HG02759 (cell line): Measurements from ENCODE around the gene SH3PXD2B.
"Not testable (repeated sequence)": the region's sequence is repeated elsewhere in the genome, so short reads cannot be mapped to it uniquely, and the experiment has no call there.

ENCODE experiments used
- ATAC-seq: cut with Tn5 transposase; IDR thresholded peaks from one replicate; pipeline ENCODE4 v1.9.1; 2021; ENCODE audit warnings: mild to moderate bottlenecking, moderate library complexity; ENCODE audit not compliant: unreplicated experiment

Gene SH3PXD2B

DNA sequence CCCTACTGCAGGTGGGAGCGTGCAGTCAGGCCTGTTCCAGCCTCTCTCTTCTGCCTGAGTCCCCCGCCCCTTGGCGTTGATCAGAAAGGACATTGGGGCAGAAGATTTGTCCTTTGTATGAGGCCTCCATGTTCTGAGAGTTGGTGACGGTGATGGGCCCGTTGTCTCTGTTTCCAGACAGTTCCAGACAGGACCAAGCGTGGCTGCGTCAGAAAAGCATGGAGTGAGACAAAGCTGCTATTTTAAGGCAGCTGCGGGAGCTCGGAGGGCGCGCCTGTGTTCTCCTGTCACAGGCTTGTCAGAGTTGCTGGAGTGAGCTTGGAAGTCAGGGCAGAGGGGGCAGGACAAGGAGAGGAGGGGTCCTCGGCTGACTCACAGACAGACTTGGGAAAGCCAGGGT lies 32.1 kb upstream of the SH3PXD2B start:
- ATAC-seq, result no peak

DNA sequence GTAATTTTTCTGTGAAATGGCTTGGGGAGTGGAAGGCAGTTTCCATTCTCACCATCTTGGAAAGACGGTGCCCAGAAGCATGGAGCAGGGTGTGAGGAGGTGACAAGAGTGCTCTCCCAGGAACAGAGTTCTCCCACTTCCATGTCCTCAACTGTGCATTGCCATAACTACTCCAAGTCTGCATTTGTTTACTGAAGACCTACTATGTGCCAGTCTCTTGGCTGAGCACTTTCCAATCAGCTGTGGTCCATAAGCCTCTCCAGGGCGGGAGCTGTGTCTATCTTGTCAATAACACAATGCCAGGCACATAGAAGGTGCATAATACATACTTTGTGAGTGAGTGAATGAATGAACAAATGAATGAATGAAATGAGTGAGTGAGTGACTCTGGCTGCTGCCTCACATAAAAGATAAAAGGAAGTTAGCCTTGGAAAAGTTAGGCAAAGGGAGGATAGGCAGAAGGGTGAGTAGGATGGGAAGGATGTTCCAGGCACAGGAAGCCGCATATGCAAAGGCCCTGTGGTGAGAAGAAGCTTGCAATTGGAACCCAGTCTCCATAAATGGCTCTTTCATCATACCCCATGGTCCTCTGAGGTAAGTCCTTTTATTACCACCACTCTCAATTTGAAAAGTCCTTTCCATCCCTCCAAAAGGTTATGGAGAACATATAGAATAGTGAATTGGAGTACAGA lies 31.3 kb upstream of the SH3PXD2B start:
- ATAC-seq, result no peak

DNA sequence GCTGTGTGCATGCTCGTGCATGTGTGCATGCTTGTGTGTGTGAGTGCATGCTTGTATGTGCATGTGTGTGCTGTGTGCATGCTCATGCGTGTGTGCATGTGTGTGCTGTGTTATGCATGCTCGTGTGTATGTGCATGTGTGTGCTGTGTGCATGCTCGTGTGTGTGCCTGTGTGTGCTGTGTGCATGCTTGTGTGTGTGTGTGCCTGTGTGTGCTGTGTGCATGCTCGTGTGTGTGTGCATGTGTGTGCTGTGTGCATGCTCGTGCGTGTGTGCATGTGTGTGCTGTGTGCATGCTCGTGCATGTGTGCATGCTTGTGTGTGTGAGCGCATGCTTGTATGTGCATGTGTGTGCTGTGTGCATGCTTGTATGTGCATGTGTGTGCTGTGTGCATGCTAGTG lies 30.3 kb upstream of the SH3PXD2B start:
- no peak for ATAC-seq

DNA sequence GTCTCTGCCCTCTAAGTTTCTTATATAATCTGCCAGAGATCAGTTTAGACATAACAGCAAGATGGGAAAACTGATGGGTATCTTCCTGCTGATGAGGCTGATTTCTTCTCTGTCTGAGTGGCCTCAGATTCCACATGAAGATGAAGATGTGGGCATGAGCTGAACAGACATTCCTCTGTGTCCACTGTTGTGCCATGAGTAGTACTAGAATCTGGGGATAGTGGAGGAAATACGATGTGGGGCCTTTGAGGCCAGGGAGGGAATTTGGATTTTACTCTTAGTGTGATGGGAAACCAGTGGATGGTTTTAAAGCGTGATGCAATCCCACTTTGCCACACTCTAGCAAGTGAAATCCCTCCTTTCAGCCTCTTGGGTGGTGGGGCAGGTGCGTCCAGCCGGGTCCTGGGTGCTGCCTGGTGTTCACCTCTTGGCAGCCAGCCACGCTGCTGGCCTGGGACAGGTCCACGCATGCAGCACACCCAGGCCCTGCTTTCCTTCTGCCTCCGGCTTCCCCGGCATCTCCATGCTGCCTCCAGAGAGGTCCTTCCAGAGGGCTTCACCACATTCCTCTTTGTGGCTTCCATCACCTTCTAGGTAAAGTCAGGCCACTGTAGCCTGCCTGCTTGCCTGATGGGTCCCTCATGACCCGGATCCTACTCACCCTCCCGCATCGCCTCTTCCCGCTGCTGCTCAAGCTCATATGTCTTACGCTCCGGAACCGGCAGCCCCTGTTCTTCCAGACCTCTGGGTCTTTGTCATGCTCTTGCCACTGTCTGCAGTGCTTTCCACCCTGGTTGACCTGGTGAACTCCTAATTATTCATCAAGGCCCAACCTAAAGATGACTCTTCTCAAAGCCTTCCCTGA lies 28.1 kb upstream of the SH3PXD2B start:
- ATAC-seq, result no peak

DNA sequence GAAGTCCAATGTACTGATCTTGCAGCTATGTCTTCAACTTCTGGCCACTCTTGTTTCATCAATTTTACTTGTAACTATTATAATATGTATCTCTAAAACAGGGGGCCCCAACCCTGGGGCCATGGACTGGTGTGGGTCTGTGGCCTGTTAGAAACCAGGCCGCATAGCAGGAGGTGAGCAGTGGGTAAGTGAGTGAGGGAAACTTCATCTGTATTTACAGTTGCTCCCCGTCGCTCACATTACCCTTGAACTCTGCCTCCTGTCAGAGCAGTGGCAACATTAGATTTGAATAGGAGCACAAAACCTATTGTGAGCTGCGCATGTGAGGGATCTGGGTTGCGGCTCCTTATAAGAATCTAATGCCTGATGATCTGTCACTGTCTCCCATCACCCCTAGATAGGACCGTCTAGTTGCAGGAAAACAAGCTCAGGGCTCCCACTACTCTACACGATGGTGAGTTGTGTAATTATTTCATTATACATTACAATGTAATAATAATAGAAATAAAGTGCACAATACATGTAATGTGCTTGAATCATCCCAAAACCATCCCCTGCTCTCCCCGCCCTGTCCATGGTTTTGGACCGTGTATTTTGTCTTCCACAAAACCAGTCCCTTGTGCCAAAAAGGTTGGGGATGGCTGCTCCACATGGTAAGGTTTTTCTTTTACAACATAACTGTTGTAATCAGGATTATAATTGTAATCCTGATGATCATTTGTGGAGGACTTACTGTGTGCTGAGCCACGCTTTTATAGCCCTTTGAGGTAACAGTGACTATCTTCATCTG lies 26.9 kb upstream of the SH3PXD2B start:
- ATAC-seq, result no peak

DNA sequence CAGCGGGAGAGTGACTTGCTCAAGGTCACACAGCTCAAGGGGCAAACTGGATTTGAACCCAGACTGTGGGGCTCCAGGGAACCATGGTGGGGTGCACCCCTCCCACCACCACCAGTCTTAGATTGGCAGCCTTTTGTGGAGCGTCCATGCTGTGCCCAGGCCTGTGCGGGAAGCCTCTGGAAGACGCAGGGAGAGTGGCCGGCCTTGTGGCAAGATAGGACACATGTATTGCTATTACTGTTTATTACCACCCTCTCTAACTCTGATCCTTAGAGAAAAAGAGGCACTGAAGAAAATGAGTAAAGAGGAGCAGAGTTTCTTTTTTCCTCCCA lies 25.4 kb upstream of the SH3PXD2B start:
- ATAC-seq, result no peak

DNA sequence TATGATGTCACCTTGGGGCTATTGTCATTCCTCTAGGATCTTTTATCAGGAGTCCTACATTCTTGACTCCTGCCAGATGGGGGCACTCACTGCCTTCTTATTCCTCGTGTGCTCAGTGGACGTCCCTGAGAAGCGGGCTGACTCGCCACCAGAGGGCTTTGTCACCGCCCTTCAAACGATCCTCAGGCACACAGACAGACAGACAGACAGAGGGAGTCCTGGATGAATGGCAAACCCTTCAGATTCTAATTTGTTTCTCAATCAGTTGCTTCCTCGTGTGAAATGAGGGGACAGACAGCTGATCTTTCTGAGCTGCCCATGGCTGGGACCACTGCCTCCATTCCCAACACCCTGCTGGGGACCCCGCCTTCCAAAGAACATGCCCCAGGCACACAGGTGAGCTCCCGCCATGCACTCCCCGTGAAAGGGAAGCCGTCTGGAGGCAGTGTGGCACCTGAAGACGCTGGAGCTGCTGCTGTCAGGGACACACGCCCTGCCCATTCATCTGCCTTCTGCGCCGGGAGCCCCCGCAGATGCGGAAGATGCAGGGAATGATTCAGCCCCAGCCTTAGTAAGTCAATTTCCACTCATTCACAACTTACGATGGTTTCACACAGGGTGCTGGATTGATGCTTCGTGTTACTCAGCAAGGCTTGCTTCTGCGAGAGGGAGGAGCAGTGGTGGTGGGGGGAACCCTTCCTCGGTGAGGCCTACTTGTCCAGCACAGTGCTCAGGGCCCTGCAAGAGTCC lies 24.9 kb upstream of the SH3PXD2B start:
- peak; percentile 68 for ATAC-seq

DNA sequence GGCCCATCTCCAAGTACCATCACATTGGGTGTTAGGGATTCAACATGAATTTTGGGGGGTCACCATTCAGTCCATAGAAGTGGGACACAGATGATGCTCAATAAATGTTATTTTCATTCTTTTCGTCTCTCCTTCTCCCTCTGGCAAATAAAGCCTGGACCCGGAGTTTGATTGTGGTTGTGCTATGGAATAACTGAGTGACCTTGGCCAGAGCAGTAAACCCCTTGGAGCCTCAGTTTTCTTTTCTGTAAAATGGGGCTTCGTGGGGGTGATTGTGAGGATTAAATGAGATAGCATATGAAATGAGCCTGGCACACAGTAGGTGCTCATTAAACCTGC lies 24.3 kb upstream of the SH3PXD2B start:
- not testable (repeated sequence) for ATAC-seq

DNA sequence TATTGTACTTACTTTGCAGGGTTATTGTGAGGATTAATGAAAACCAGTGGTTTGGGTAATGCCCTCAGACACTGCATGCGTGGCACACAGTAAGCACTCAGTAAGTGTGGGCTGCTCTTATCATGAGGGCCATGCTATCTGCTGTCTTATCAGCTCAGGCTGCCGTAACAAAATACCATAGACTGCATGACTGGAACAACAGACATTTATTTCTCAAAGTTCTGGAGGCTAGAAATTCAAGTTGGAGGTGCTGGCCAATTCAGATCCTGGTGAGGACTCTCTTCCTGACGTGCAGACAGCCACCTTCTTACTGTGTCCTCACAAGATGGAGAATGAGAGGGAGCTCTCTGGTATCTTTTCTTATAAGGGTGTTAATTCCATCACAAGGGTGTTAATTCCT lies 23.9 kb upstream of the SH3PXD2B start:
- ATAC-seq, result no peak

DNA sequence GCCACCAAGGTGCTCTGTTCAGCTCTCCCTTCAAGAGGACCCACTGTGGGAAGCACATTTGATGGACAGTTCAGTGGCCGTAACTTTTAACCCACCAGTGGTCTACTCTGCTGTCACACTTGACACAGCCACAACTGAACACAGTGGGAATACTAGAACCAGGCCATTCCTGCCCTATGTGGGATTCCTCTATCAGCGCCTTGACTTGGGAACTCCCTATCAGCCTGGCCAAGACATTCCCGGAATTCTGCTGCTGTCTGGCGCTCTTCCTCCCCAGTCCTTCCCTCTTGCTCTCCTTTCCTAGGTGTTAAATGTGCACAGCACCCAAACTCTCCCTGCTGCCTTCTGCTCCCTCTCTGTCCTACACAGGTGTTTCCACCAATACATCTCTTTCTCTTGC lies 23.1 kb upstream of the SH3PXD2B start:
- no peak for ATAC-seq

DNA sequence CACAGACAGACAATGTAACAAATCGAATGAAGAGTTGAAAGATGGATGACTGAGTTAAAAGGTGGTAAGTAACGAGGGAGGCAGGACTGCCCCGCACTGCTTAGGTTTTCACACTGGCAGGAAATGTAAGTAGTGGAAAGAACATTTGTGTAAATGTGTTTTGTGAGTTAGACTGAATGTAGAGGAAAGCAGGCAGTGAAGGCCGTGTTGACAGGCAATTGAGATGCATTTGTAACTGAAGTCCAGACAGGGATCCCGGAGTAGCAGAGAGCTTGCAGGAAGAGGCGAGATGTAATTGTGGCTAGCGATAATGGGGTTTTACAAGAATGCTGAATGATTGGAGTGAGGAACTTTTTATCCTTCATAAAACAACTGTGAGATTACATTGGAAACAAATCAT lies 20.0 kb upstream of the SH3PXD2B start:
- ATAC-seq, result no peak

DNA sequence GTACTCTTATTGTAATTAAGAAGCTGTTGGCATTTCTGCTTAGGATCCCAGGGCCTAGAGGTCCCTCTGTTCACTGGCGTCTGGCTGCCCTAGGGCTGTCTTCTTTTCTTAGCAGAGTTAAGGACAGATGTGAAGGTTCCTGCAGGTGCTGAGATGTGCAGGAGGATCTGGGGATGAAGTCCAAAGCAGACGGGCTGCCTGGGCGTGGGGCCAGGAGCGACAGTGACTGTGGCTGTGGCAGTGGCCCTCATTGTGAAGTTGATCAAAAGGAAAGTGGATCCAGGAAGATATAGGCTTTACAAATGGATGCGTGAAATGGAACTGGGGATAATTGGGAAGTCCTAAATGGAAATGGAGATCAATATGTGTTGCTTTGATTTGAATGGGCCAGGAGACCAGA lies 19.1 kb upstream of the SH3PXD2B start:
- ATAC-seq, result no peak

DNA sequence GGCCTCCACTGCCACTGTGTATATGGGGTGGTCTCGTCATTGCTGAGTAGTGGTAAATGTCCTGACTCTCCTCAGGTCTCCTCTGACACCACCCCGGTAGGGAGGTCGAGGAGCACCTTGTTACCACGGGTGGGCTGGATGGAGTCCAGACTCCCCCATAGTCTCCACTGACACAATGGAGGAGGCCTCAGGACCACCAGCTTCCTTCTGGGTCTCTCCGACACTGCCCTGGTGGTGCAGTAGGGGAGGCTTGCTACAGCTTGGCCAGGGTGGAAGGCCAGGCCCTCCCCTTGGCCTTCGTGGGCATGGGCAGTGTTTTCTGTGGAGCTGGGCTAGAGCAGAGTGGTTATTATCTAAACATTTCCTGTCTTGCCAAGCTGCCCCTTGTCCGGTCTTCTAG lies 15.4 kb upstream of the SH3PXD2B start:
- no peak for ATAC-seq

DNA sequence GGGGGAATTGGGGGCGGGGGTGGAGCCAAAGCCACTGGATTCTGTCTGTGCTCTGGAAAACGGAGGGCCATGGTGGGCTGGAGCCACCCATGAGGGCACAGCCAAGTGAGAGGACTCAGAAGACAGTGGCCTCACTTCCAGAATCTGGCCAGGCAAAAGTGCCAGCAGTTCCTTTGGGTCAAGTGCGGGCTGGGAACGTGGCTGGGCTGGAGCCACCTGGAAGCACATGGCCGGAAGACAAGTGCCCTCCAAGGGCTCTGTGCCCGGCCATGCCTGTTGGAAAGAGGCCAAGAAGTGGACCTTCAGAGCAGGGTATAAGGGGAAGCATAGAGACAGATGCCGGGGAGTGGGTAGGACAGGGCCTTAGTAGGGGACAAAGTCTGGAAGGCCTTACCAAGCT lies 11.7 kb upstream of the SH3PXD2B start:
- ATAC-seq, result no peak

DNA sequence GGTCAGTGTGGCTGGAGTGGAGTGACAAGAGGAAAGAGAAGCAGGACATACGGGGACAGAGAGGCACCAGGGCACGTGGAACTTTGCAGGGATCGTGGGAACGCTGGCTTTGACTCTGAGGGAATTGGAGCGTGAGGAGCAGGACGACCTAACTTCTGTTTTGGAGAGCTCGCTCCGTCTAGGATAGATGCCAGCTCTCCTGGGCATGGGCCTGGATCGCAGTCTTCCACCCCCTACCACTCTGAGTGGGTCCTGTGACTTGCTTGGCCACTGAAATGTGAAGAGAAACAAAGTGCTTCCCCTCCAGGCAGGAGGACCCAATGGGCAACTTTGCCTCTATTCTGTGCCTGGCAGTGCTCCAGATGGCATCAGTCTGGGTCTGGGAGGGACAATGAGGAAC lies 8.7 kb upstream of the SH3PXD2B start:
- ATAC-seq, result no peak

DNA sequence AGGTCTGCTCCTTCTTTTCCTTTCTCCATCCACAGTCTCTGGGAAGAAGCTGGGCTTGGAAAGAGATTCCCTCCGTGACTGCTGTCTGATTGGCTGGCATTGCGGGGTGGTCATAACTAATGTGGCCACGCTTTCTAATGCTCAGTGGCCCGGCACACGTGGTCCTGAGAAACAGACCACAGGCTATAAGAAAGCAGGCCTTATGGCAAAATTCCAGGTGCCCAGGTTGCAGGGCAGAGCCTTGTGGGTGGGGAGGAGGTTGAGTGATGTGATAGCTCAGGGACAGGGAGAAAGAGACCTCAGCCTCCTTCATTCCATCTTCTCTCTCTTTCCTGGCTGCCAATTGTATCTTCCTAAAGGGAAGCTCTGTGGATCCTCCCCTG lies 5.4 kb upstream of the SH3PXD2B start:
- ATAC-seq, result no peak

DNA sequence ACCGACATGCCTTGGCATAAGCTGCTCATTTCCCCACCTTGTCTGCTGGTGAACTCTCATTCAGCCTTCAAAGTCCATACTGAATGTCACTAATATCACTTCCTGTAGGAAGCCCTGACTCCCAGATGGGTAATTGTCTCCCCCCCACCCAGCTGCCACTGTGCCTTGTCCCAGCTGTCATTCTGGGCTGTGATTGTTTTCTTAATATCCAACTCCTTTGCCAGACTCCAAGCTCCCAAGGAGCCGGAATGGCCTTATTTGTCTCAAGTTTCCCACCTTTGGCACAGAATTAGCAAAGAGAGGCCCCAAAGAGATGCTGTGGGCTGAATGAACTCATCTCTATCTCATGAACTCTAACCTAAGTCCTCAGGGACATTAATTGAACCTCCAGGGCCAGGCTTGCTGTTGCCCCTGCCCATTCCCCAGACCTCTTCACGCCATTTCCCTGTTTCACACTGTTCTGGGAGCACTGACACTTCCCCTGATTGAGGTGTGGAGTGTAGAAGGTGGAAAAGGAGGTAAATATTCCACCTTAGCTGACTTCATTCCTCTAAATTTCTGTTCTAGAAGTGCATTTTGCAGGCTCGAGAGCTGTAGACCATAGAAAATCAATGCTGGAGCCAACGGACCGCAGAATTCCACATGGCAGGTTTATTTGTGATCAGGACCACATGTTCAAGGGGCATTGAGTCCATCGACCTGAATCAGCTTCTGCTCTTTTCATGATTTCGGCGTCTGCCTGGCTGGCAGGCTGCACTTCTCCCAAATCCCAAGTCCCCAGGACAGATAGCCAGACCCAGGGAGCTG lies 4.9 kb upstream of the SH3PXD2B start:
- ATAC-seq, result no peak

DNA sequence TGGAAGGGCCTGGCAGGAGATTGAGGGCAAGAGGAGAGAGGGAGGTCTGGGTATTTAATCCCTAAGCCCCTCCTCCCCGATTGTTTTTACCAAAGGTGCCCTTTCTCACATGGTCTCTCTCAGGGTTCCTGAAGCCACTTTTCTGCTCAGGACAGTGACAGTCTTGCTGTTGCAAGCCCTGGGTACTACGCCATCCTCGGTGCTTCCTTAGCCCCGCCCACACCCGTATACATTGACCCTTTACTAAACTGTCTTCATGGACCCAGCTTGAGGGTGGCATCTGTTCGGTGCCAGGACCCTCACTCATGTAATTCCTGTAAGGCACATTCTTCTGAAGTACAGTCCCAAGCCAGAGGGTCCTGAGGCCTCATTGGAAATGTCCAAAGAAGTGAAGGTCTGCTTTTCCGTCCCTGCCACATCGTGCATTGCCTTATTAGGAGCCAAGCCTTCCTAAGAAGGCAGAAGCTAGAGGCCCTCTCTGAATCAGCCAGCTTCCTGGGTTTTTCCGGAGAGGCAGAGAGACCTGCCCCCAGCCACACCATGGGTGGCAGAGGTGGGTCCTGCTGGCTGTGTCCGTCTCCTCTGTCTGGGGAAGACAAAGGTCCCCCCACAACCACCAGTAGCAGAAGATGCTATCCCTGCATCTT lies 1.9 kb upstream of the SH3PXD2B start:
- no peak for ATAC-seq

DNA sequence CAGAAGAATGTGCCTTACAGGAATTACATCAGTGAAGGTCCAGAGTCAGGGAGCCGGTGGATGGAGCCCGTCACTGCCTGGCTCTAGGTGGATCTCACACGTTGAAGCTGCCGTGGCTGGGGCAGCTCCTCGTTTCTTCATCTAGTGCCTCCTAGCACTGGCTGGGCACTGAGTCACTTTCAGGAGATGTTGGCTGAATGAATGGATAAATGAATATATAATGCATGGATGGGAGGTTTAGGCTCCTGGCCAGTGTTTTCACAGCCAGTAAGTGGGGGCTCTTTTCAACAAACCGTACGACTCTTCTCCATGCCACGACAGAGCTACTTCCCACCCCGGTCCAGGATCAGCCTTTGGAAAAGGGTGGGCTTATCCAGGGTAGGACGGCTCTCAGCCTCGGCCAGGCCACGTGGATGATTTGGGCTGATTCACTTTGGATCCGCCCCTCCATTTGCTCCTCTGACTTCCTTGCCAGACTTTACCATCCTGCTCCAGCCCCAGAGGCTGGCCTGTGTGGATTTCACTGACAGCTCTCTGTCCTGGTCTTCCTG lies 1.3 kb upstream of the SH3PXD2B start:
- no peak for ATAC-seq

DNA sequence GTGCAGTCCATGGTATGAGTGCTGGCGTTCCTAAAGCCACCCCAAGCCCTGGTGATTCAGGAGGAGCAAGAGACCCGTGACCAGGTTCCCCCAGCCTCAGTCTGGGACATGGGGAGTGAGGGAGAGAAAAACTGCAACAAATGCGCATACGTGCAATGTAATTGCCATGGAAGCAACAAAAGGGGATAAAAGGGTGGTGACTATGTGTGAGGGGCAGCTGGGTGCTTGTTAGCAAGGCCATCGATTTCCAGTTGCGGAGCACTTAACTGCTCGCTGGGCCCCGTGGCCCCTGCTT lies 709 bp upstream of the SH3PXD2B start:
- no peak for ATAC-seq
